H9 (cell line): ENCODE data around the gene ERC1. TPM values are rescaled to one million over a fixed set of nuclear protein-coding genes. Genes with fewer than 3 reads are reported as not detected.

Experiments used
- DNase-seq: peaks from one replicate; pipeline ENCODE4 v3.0.0-alpha.2; 2017
- H2AFZ ChIP-seq: one replicate; pipeline ENCODE4 v1.6.1; 2013; ENCODE audit warnings: mild to moderate bottlenecking, low read length, control low read depth, moderate library complexity
- H2AK5ac ChIP-seq: 2 replicates; pipeline ENCODE4 v1.6.1; 2013; ENCODE audit warnings: low read length, control low read depth, mixed read lengths; ENCODE audit not compliant: insufficient read length
- H2BK120ac ChIP-seq: one replicate; pipeline ENCODE4 v1.6.1; 2013; ENCODE audit warnings: low read depth, mild to moderate bottlenecking, low read length, control low read depth, inconsistent platforms; ENCODE audit not compliant: poor library complexity, severe bottlenecking
- H2BK12ac ChIP-seq: 2 replicates; pipeline ENCODE4 v1.6.1; 2013; ENCODE audit warnings: low read length, control low read depth, mixed read lengths, low read depth; ENCODE audit not compliant: insufficient read length
- H2BK15ac ChIP-seq: 2 replicates; pipeline ENCODE4 v1.6.1; 2013; ENCODE audit warnings: low read depth, low read length, control low read depth
- H2BK20ac ChIP-seq: one replicate; pipeline ENCODE4 v1.6.1; 2013; ENCODE audit warnings: low read depth, mild to moderate bottlenecking, low read length, control low read depth, inconsistent platforms; ENCODE audit not compliant: poor library complexity, severe bottlenecking
- H2BK5ac ChIP-seq: 2 replicates; pipeline ENCODE4 v1.6.1; 2013; ENCODE audit warnings: low read length, control low read depth, mixed read lengths; ENCODE audit not compliant: insufficient read length
- H3K14ac ChIP-seq: 2 replicates; pipeline ENCODE4 v1.6.1; 2013; ENCODE audit warnings: low read length, control low read depth; ENCODE audit not compliant: insufficient read depth
- H3K18ac ChIP-seq: 2 replicates; pipeline ENCODE4 v1.6.1; 2013; ENCODE audit warnings: low read depth, mild to moderate bottlenecking, mixed read lengths, low read length, control low read depth; ENCODE audit not compliant: insufficient read length
- H3K23ac ChIP-seq: 2 replicates; pipeline ENCODE4 v1.6.1; 2013; ENCODE audit warnings: low read length, control low read depth, mixed read lengths, low read depth; ENCODE audit not compliant: insufficient read length
- H3K23me2 ChIP-seq: 2 replicates; pipeline ENCODE4 v1.6.1; 2013; ENCODE audit warnings: low read depth, mild to moderate bottlenecking, mixed read lengths, low read length, control low read depth; ENCODE audit not compliant: insufficient read length, poor library complexity, severe bottlenecking
- H3K27ac ChIP-seq: 2 replicates; pipeline ENCODE4 v1.5.1; 2013; ENCODE audit warnings: low read length, control low read depth, mixed read lengths, low read depth; ENCODE audit not compliant: insufficient read length
- H3K27me3 ChIP-seq: 2 replicates; pipeline ENCODE4 v1.6.1; 2013; ENCODE audit warnings: low read length, control low read depth, inconsistent platforms; ENCODE audit not compliant: insufficient read depth
- H3K4ac ChIP-seq: 2 replicates; pipeline ENCODE4 v1.6.1; 2013; ENCODE audit warnings: low read depth, mild to moderate bottlenecking, control low read depth, inconsistent platforms, low read length, moderate library complexity
- H3K4me1 ChIP-seq: 2 replicates; pipeline ENCODE4 v1.6.1; 2013; ENCODE audit warnings: low read length, control low read depth, inconsistent platforms; ENCODE audit not compliant: insufficient read depth
- H3K4me2 ChIP-seq: 2 replicates; pipeline ENCODE4 v1.6.1; 2013; ENCODE audit warnings: low read length, control low read depth, mixed read lengths; ENCODE audit not compliant: insufficient read length, insufficient read depth
- H3K56ac ChIP-seq: 2 replicates; pipeline ENCODE4 v1.6.1; 2013; ENCODE audit warnings: low read depth, mild to moderate bottlenecking, mixed read lengths, low read length, control low read depth; ENCODE audit not compliant: insufficient read length
- H3K79me1 ChIP-seq: 2 replicates; pipeline ENCODE4 v1.6.1; 2013; ENCODE audit warnings: low read depth, mild to moderate bottlenecking, moderate library complexity, low read length, control low read depth, inconsistent platforms; ENCODE audit not compliant: insufficient read depth, poor library complexity, severe bottlenecking
- H3K79me2 ChIP-seq: 2 replicates; pipeline ENCODE4 v1.6.1; 2013; ENCODE audit warnings: low read length, control low read depth, inconsistent platforms; ENCODE audit not compliant: insufficient read depth
- H3K9ac ChIP-seq: 2 replicates; pipeline ENCODE4 v1.6.1; 2013; ENCODE audit warnings: low read length, control low read depth, mixed read lengths; ENCODE audit not compliant: insufficient read length; ENCODE audit errors: extremely low read depth
- H3K9me3 ChIP-seq: one replicate; pipeline ENCODE4 v1.6.1; 2013; ENCODE audit warnings: low read depth, low read length, inconsistent platforms; ENCODE audit not compliant: control insufficient read depth
- H3T11ph ChIP-seq: one replicate; pipeline ENCODE4 v1.6.1; 2013; ENCODE audit warnings: mild to moderate bottlenecking, low read length, control low read depth, inconsistent platforms
- H4K20me1 ChIP-seq: one replicate; pipeline ENCODE4 v1.6.1; 2013; ENCODE audit not compliant: control insufficient read depth, insufficient read length, insufficient read depth
- H4K5ac ChIP-seq: 2 replicates; pipeline ENCODE4 v1.6.1; 2013; ENCODE audit warnings: low read depth, mild to moderate bottlenecking, mixed read lengths, low read length, control low read depth; ENCODE audit not compliant: insufficient read length
- H4K8ac ChIP-seq: replicated peaks from 2 replicates; pipeline ENCODE4 v1.6.1; 2013; ENCODE audit warnings: low read length, control low read depth, mixed read lengths, low read depth; ENCODE audit not compliant: insufficient read length
- H4K91ac ChIP-seq: 2 replicates; pipeline ENCODE4 v1.6.1; 2013; ENCODE audit warnings: low read depth, mild to moderate bottlenecking, moderate library complexity, mixed read lengths, low read length, control low read depth; ENCODE audit not compliant: insufficient read length
- H3K27ac Mint-ChIP-seq, 3 experiments: 2 replicates in 2 of 3; 3 replicates in 1 of 3; pipeline ENCODE4 v1.8.0; 2020 to 2021; ENCODE audit warnings: mixed read lengths in 3 of 3, mild to moderate bottlenecking in 1 of 3, moderate library complexity in 1 of 3
- H3K27me3 Mint-ChIP-seq: 2 replicates; pipeline ENCODE4 v1.8.0; 2021; ENCODE audit warnings: low read depth, mild to moderate bottlenecking, moderate library complexity, mixed read lengths
- H3K36me3 Mint-ChIP-seq, 3 experiments: 2 replicates in 2 of 3; 3 replicates in 1 of 3; pipeline ENCODE4 v1.8.0; 2020 to 2021; ENCODE audit warnings: low read depth in 3 of 3, mixed read lengths in 3 of 3; ENCODE audit not compliant: insufficient read depth in 1 of 3
- H3K4me1 Mint-ChIP-seq, 2 experiments: 2 replicates each; pipeline ENCODE4 v1.8.0; 2020; ENCODE audit warnings: mixed read lengths in 2 of 2
- H3K4me3 Mint-ChIP-seq, 2 experiments: 2 replicates in 1 of 2; 3 replicates in 1 of 2; pipeline ENCODE4 v1.8.0; 2020 to 2021; ENCODE audit warnings: mild to moderate bottlenecking in 2 of 2, mixed read lengths in 2 of 2, moderate library complexity in 1 of 2
- H3K9me3 Mint-ChIP-seq, 2 experiments: 2 replicates in 1 of 2; 3 replicates in 1 of 2; pipeline ENCODE4 v1.8.0; 2020; ENCODE audit warnings: mild to moderate bottlenecking in 2 of 2, mixed read lengths in 2 of 2, moderate library complexity in 1 of 2
- CTCF ChIP-seq: fragments of 200-600 bp; sonication (generic); conservative IDR thresholded peaks from 3 replicates; pipeline ENCODE4 v1.8.0; 2021; ENCODE audit warnings: antibody characterized with exemption, mild to moderate bottlenecking
- WGBS: extraction: QIAGEN DNeasy Blood & Tissue Kit; methylation state at CpG from one replicate; pipeline ENCODE4 v1.1.7; 2013; ENCODE audit warnings: missing lambda C conversion rate, low lambda C conversion rate, mixed read lengths; ENCODE audit not compliant: insufficient read length; ENCODE audit errors: extremely low coverage; 5-methylcytosine and 5-hydroxymethylcytosine counted together
- total RNA-seq: library from RNA; stranded (reverse); gene quantifications from 2 replicates; pipeline ENCODE4 v1.2.1, GENCODE V29; 2021

ERC1 gene
- total RNA-seq, 1 experiment from 2014 or later = 51.2 TPM

GRCh38 chr12:1481906-1482305 lies 490.9 kb downstream of the ERC1 start:
- H3K4me1 Mint-ChIP-seq = peaks cover 7 to 13% of the 10 kb centered on the region in 2 experiments
- peak; percentile 20 for DNase-seq
- H3K4me1 ChIP-seq = no peaks in the 10 kb centered on the region

More at GRCh38 chr12:1481906-1482305, 490.9 kb downstream of the ERC1 start:
- H3K14ac ChIP-seq = no peak overlapping the region
- TF ChIP-seq CTCF = no peak
- no peaks in the 10 kb centered on the region for H3K79me1 ChIP-seq
- Mint-ChIP-seq H3K27me3 (no peaks in the 10 kb centered on the region), H3K36me3 (no peaks in the 10 kb centered on the region), H3K27ac (peak overlapping the region; percentile 1 to 10 (median 5); a peak in 2 of 7 replicates), H3K9me3 (no peaks in the 10 kb centered on the region), H3K4me3 (no peak overlapping the region)
- H3K4me2 ChIP-seq = no peak overlapping the region
- no peak overlapping the region for H4K8ac ChIP-seq
- H4K20me1 ChIP-seq = no peaks in the 10 kb centered on the region
- no peak overlapping the region for H2BK12ac ChIP-seq
- no peak overlapping the region for H4K5ac ChIP-seq
- peak overlapping the region; percentile 55 for H2BK120ac ChIP-seq
- no peaks in the 10 kb centered on the region for H3K27me3 ChIP-seq
- H2BK20ac ChIP-seq = no peak overlapping the region
- H2AFZ ChIP-seq = no peak overlapping the region
- H3K23me2 ChIP-seq = no peaks in the 10 kb centered on the region
- H4K91ac ChIP-seq = no peak overlapping the region
- no peak overlapping the region for H3K23ac ChIP-seq
- H3K56ac ChIP-seq = no peak overlapping the region
- no peak overlapping the region for H3K9ac ChIP-seq
- WGBS = no CpG with 5 or more reads among the region's 8 CpGs
- no peak overlapping the region for H3K4ac ChIP-seq
- H3T11ph ChIP-seq = no peak overlapping the region
- H3K79me2 ChIP-seq = no peaks in the 10 kb centered on the region
- H2AK5ac ChIP-seq = no peak overlapping the region
- no peak overlapping the region for H2BK15ac ChIP-seq
- H3K27ac ChIP-seq = no peak overlapping the region
- H3K9me3 ChIP-seq = no peaks in the 10 kb centered on the region
- H2BK5ac ChIP-seq = no peak overlapping the region
- no peak overlapping the region for H3K18ac ChIP-seq
